K562 (cell line): ENCODE measurements around the gene ARHGAP8. TPM values are rescaled to one million over a fixed set of nuclear protein-coding genes. Genes with fewer than 3 reads are reported as not detected.
A peak's percentile ranks its signal among the peaks of the same experiment; 100 is the strongest.

Experiments used
- ATAC-seq: fragments of 200-7000 bp; cut with Tn5 transposase; 3 replicates; pipeline ENCODE4 v1.9.1; 2020; ENCODE audit warnings: moderate library complexity
- BruUV-seq: library from RNA; stranded (reverse); fragments of 400-500 nt; replicated peaks from 2 replicates; lab custom pipeline; 2021; lab: Mats Ljungman, UMichigan
- CTCF ChIA-PET: fragments of 300-600 bp; formaldehyde crosslinking; extraction: SDS; loops from one replicate; lab custom pipeline; 2021; ENCODE audit warnings: low intra/inter-chr PET ratio; lab: Yijun Ruan, JAX
- POLR2A ChIA-PET: fragments of 300-600, 350-650 bp; sonication (Branson Sonifier 250); formaldehyde crosslinking; extraction: SDS; loops from one replicate; lab custom pipeline; 2021; ENCODE audit warnings: antibody characterized with exemption, inconsistent platforms; lab: Yijun Ruan, JAX
- DNase-seq, 4 experiments: peaks; one replicate each; pipeline versions ENCODE4 v3.0.0 to v3.0.0-alpha.2; 2011 to 2018; ENCODE audit warnings: low spot score in 3 of 4, mixed read lengths in 3 of 4; ENCODE audit errors: extremely low read depth in 1 of 4
- FAIRE-seq: peaks from 2 replicates; lab custom pipeline; 2011; peaks lifted over from hg19 to GRCh38; lab: Jason Lieb, UNC
- H2AFZ ChIP-seq: 2 replicates; pipeline ENCODE4 v1.6.0; 2011; ENCODE audit warnings: low read depth, low read length, control low read depth, inconsistent platforms
- H3K27ac ChIP-seq: fragments of 200-600 bp; 3 replicates; pipeline ENCODE4 v1.8.0; 2011; ENCODE audit warnings: low read depth, mild to moderate bottlenecking, control low read depth, inconsistent platforms, low read length, moderate library complexity, mixed read lengths; ENCODE audit errors: extremely low read depth
- H3K27me3 ChIP-seq, 2 experiments: fragments of 300-600 bp in 1 of 2; 2 replicates in 1 of 2; 3 replicates in 1 of 2; pipeline versions ENCODE4 v1.6.0 to v1.8.0; 2011; ENCODE audit warnings: inconsistent platforms in 2 of 2, low read length in 2 of 2, mild to moderate bottlenecking in 1 of 2, mixed read lengths in 1 of 2, moderate library complexity in 1 of 2; ENCODE audit not compliant: control insufficient read depth in 2 of 2, insufficient read depth in 2 of 2
- H3K36me3 ChIP-seq: fragments of 300-600 bp; 3 replicates; pipeline ENCODE4 v1.8.0; 2011; ENCODE audit warnings: mild to moderate bottlenecking, low read length, inconsistent platforms; ENCODE audit not compliant: control insufficient read depth, insufficient read depth
- H3K4me1 ChIP-seq, 2 experiments: fragments of 200-600 bp in 1 of 2; replicated peaks in 1 of 2; 2 replicates in 1 of 2; 3 replicates in 1 of 2; pipeline versions ENCODE4 v1.5.1 to v1.8.0; 2011; ENCODE audit warnings: inconsistent platforms in 2 of 2, low read length in 2 of 2, mild to moderate bottlenecking in 1 of 2, mixed read lengths in 1 of 2, moderate library complexity in 1 of 2; ENCODE audit not compliant: control insufficient read depth in 2 of 2, insufficient read depth in 2 of 2
- H3K4me2 ChIP-seq: 2 replicates; pipeline ENCODE4 v1.6.1; 2011; ENCODE audit warnings: low read length, control low read depth, inconsistent platforms, mixed read lengths; ENCODE audit not compliant: insufficient read depth
- H3K4me3 ChIP-seq: fragments of 200-600 bp; sonication (generic), shearing (Covaris generic); 2 replicates; pipeline ENCODE4 v1.5.1; 2016; ENCODE audit warnings: control low read depth, inconsistent platforms
- H3K79me2 ChIP-seq: fragments of 200-600 bp; 3 replicates; pipeline ENCODE4 v1.8.0; 2011; ENCODE audit warnings: low read length, inconsistent platforms; ENCODE audit not compliant: control insufficient read depth, insufficient read depth
- H3K9ac ChIP-seq, 2 experiments: 2 replicates each; pipeline versions ENCODE4 v1.6.0 to v1.6.1; 2011; ENCODE audit warnings: low read depth in 2 of 2, low read length in 2 of 2, control low read depth in 1 of 2, inconsistent platforms in 1 of 2, mild to moderate bottlenecking in 1 of 2, mixed read lengths in 1 of 2; ENCODE audit not compliant: insufficient read depth in 1 of 2
- H3K9me1 ChIP-seq: one replicate; pipeline ENCODE4 v1.6.0; 2011; ENCODE audit warnings: inconsistent platforms, mild to moderate bottlenecking, low read length, moderate library complexity; ENCODE audit not compliant: control insufficient read depth, insufficient read depth
- H3K9me3 ChIP-seq: replicated peaks from 2 replicates; pipeline ENCODE4 v1.5.1; 2011; ENCODE audit warnings: low read depth, low read length, inconsistent platforms; ENCODE audit not compliant: control insufficient read depth, insufficient read depth
- H4K20me1 ChIP-seq: replicated peaks from 2 replicates; pipeline ENCODE4 v1.6.1; 2011; ENCODE audit warnings: low read length, inconsistent platforms, mixed read lengths; ENCODE audit not compliant: control insufficient read depth, insufficient read depth
- CSDE1 ChIP-seq, 2 experiments: fragments of 450-650 bp; IDR thresholded peaks; 2 replicates each; pipeline ENCODE4 v1.6.1; 2016; ENCODE audit warnings: mild to moderate bottlenecking in 1 of 2
- DDX20 ChIP-seq: fragments of 450-650 bp; IDR thresholded peaks from 2 replicates; pipeline ENCODE4 v1.6.1; 2016; ENCODE audit warnings: missing genetic modification characterization, low read depth, mild to moderate bottlenecking, missing compliant biosample characterization, moderate library complexity
- HLTF ChIP-seq: fragments of 450-650 bp; IDR thresholded peaks from 2 replicates; pipeline ENCODE4 v1.6.1; 2016
- KDM4B ChIP-seq, 2 experiments: fragments of 450-650 bp in 1 of 2; sonication (generic) in 1 of 2; IDR thresholded peaks; 2 replicates each; pipeline ENCODE4 v1.6.1; 2016 to 2017; ENCODE audit warnings: borderline replicate concordance in 2 of 2, antibody characterized with exemption in 1 of 2, low read depth in 1 of 2, mild to moderate bottlenecking in 1 of 2
- NELFE ChIP-seq: IDR thresholded peaks from 2 replicates; pipeline ENCODE4 v1.6.1; 2011; ENCODE audit warnings: mild to moderate bottlenecking; ENCODE audit not compliant: insufficient read depth, insufficient read length
- NFATC3 ChIP-seq: fragments of 450-650 bp; IDR thresholded peaks from 2 replicates; pipeline ENCODE4 v1.6.1; 2017; ENCODE audit warnings: mild to moderate bottlenecking
- NRF1 ChIP-seq, 2 experiments: fragments of 450-650 bp; IDR thresholded peaks in 1 of 2; conservative IDR thresholded peaks in 1 of 2; 2 replicates each; pipeline ENCODE4 v1.6.1; 2014; ENCODE audit warnings: mild to moderate bottlenecking in 2 of 2
- RNF2 ChIP-seq: sonication (generic); IDR thresholded peaks from 2 replicates; pipeline ENCODE4 v1.6.1; 2016
- WGBS: fragments of 100-300 bp; shearing (Covaris generic); methylation state at CpG from one replicate; pipeline ENCODE4 v1.1.6; 2016; ENCODE audit warnings: low coverage, mixed read lengths; ENCODE audit not compliant: insufficient coverage; ENCODE audit errors: missing lambda C conversion rate; 5-methylcytosine and 5-hydroxymethylcytosine counted together
- in situ Hi-C: fragments of 300-500 bp; cut with MboI; formaldehyde crosslinking; loops from 4 replicates; pipeline ENCODE4 v1.15.0; 2018; ENCODE audit warnings: inconsistent platforms, mixed read lengths
- intact Hi-C: fragments of 100-400 bp; cut with micrococcal nuclease; formaldehyde crosslinking; loops from 2 replicates; pipeline ENCODE4 v1.14.2; 2022
- polyA plus RNA-seq, 8 experiments: library from polyadenylated mRNA; depleted of rRNA in 4 of 8; stranded (reverse) in 5 of 8; unstranded in 3 of 8; fragments of >200 nt; fragmentation: Nextera tagmentation in 2 of 8; fragmentation: Illumina TruSeq in 1 of 8; extraction: Ambion mirVana in 2 of 8; extraction: Trizol in 1 of 8; gene quantifications; 2 replicates each; pipeline versions ENCODE4 v1.2.1 to v1.2.3, GENCODE V29; 2011 to 2014; ENCODE audit warnings: inconsistent platforms in 1 of 8, missing spikeins in 1 of 8
- total RNA-seq, 7 experiments: library from RNA; depleted of rRNA in 6 of 7; stranded (reverse); fragments of >200 nt in 6 of 7; fragmentation: Illumina TruSeq in 2 of 7; extraction: Trizol in 2 of 7; gene quantifications; 2 replicates each; pipeline versions ENCODE4 v1.2.1 to v1.2.3, GENCODE V29; 2011 to 2021; ENCODE audit warnings: low replicate concordance in 1 of 7
- TF ChIP-seq, protein P1 (sequence below): sonication (generic); formaldehyde crosslinking; IDR thresholded peaks from 2 replicates; pipeline ENCODE4 v1.8.0; 2023; ENCODE audit warnings: mild to moderate bottlenecking, missing genetic modification reagents

Gene ARHGAP8
- total and polyA plus RNA-seq, 9 of the 15 experiments (the other 6 are each of a cell fraction or from before 2014, with no cell fraction given): 0.15 to 2.2 (median 0.62) TPM

DNA sequence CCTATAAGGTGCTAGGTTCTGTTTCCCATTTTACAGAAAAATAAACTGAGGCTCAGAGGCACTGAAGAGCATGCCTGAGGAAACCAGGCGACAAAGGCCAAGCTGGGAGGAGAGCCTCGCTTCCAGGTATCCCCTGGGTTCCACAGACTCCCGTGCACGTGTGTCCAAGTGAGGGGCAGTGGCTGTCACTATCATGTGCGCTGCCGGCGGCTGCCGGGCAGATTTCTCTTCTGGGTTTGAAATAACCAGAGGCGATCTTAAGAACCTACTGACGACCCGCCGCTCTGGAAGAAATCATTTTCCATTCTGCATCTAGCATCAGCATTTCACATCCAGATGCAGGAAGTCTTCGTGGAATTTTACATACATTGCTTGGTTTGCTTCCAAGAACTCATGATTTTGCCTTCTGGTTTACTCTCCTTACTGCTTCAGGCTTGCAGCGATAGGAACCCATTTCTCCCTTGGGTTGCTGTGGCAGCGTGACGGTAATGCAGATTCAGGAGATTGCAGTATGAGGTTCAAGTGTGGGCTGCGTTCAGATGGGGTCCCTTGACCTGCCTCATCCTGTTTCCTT lies 28.6 kb downstream of the ARHGAP8 start (continued):
- TF ChIP-seq, protein P1, sequence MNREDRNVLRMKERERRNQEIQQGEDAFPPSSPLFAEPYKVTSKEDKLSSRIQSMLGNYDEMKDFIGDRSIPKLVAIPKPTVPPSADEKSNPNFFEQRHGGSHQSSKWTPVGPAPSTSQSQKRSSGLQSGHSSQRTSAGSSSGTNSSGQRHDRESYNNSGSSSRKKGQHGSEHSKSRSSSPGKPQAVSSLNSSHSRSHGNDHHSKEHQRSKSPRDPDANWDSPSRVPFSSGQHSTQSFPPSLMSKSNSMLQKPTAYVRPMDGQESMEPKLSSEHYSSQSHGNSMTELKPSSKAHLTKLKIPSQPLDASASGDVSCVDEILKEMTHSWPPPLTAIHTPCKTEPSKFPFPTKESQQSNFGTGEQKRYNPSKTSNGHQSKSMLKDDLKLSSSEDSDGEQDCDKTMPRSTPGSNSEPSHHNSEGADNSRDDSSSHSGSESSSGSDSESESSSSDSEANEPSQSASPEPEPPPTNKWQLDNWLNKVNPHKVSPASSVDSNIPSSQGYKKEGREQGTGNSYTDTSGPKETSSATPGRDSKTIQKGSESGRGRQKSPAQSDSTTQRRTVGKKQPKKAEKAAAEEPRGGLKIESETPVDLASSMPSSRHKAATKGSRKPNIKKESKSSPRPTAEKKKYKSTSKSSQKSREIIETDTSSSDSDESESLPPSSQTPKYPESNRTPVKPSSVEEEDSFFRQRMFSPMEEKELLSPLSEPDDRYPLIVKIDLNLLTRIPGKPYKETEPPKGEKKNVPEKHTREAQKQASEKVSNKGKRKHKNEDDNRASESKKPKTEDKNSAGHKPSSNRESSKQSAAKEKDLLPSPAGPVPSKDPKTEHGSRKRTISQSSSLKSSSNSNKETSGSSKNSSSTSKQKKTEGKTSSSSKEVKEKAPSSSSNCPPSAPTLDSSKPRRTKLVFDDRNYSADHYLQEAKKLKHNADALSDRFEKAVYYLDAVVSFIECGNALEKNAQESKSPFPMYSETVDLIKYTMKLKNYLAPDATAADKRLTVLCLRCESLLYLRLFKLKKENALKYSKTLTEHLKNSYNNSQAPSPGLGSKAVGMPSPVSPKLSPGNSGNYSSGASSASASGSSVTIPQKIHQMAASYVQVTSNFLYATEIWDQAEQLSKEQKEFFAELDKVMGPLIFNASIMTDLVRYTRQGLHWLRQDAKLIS (CRISPR knock-in tag): no peak
- TF ChIP-seq, all 486 proteins: peak for 0

DNA sequence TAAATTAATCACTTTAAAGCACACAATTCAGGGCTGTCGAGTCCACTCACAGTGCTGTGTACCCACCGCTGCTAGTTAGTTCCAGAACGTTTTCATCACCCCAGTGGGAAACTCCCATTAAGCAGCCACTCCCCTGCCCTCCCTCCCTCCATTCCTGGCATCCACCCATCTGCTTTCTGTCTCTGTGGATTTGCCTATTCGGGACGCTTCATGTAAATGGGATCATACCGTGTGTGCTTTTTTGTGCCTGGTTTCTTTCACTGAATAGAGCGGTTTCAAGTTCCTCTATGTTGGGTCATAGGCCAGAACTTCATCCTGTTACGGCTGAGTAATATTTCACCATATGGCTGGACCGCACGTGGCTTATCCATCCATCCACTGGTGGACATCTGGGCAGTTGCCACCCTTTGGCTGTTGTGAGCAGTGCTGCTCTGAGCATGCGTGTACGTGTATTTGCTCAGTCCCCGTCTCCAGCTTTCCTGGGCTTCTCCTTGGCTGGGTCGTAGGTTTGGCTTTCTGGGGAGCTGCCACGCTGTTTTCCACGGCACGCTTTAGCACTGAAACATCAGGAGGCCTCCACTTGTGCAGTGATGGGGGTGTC lies 30.1 kb downstream of the ARHGAP8 start:
- BruUV-seq: no TSS peak
- intact Hi-C loops: no loop called here

More for the DNA sequence above, 30.1 kb downstream of the ARHGAP8 start:
- ChIA-PET CTCF (no interaction called here), POLR2A (no interaction called here)
- Histone ChIP-seq H3K9ac (no peak overlapping the region), H3K9me1 (no peaks in the 10 kb centered on the region), H3K27ac (no peak overlapping the region), H3K4me1 (no peaks in the 10 kb centered on the region), H3K36me3 (no peaks in the 10 kb centered on the region), H2AFZ (no peak overlapping the region), H3K27me3 (peaks cover 2 to 28% of the 10 kb centered on the region in 2 experiments; a peak in 1 of 5 replicates), H4K20me1 (no peaks in the 10 kb centered on the region; the same call in 1 of the 2 replicates), H3K4me3 (no peak overlapping the region), H3K4me2 (no peak overlapping the region), H3K79me2 (no peaks in the 10 kb centered on the region), H3K9me3 (no peaks in the 10 kb centered on the region)
- in situ Hi-C loops: no loop called here
- FAIRE-seq: no peak
- ATAC-seq: no peak
- no peak for TF ChIP-seq CSDE1 (IDR thresholded peaks at IDR 0.05)
- no peak for TF ChIP-seq NELFE
- TF ChIP-seq HLTF: no peak
- TF ChIP-seq RNF2: no peak
- TF ChIP-seq NFATC3: no peak
- TF ChIP-seq NRF1 (conservative IDR thresholded peaks at IDR 0.05 in 1 of 2, IDR thresholded peaks at IDR 0.05 in 1 of 2): peak in 1 of 2 experiments; percentile 42; a peak in 2 of 4 replicates
- no peak for TF ChIP-seq KDM4B (IDR thresholded peaks at IDR 0.05; ENCODE audit: borderline replicate concordance in 2 of 2, low read depth in 1 of 2)
- no peak for TF ChIP-seq DDX20 (tag)
- DNase-seq: no peak
- 16% methylated on average over 14 of the region's 17 CpGs for WGBS
